Measurements from ENCODE around the gene TMED6. TPM values are rescaled to one million over a fixed set of nuclear protein-coding genes. Genes with fewer than 3 reads are reported as not detected.

The TMED6 gene
- total and polyA plus RNA-seq, 2 of the 8 experiments (the other 6 are each of a cell fraction or from before 2014, with no cell fraction given), result not detected

DNA sequence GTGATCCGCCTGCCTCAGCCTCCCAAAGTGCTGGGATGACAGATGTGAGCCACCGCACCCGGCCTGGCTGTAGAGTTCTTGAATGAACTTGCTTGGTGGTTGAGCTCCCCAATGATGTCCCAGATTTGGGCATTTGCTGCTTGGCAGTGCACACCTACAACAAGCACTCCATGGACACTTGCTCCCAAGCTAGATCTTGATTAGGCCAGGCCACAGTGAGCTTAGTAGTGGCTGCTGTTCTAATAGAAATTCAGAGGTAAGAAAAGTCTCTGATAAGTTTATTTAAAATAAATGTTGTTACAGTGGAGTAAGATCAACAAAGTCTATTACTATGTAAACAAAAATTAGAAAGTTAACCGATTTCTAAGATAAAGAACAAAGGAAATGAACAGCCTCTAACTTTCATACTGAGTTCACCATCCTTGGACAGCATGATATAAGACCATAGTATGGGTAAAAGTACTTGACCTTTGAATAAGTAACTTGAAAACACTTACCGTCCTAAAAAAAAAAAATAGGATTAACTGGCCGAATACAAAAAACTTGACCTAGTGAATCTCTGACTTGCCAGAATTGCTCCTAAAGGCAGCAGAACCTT is 951 bp downstream of the TMED6 start (continued):
- TF ChIP-seq, protein P1, sequence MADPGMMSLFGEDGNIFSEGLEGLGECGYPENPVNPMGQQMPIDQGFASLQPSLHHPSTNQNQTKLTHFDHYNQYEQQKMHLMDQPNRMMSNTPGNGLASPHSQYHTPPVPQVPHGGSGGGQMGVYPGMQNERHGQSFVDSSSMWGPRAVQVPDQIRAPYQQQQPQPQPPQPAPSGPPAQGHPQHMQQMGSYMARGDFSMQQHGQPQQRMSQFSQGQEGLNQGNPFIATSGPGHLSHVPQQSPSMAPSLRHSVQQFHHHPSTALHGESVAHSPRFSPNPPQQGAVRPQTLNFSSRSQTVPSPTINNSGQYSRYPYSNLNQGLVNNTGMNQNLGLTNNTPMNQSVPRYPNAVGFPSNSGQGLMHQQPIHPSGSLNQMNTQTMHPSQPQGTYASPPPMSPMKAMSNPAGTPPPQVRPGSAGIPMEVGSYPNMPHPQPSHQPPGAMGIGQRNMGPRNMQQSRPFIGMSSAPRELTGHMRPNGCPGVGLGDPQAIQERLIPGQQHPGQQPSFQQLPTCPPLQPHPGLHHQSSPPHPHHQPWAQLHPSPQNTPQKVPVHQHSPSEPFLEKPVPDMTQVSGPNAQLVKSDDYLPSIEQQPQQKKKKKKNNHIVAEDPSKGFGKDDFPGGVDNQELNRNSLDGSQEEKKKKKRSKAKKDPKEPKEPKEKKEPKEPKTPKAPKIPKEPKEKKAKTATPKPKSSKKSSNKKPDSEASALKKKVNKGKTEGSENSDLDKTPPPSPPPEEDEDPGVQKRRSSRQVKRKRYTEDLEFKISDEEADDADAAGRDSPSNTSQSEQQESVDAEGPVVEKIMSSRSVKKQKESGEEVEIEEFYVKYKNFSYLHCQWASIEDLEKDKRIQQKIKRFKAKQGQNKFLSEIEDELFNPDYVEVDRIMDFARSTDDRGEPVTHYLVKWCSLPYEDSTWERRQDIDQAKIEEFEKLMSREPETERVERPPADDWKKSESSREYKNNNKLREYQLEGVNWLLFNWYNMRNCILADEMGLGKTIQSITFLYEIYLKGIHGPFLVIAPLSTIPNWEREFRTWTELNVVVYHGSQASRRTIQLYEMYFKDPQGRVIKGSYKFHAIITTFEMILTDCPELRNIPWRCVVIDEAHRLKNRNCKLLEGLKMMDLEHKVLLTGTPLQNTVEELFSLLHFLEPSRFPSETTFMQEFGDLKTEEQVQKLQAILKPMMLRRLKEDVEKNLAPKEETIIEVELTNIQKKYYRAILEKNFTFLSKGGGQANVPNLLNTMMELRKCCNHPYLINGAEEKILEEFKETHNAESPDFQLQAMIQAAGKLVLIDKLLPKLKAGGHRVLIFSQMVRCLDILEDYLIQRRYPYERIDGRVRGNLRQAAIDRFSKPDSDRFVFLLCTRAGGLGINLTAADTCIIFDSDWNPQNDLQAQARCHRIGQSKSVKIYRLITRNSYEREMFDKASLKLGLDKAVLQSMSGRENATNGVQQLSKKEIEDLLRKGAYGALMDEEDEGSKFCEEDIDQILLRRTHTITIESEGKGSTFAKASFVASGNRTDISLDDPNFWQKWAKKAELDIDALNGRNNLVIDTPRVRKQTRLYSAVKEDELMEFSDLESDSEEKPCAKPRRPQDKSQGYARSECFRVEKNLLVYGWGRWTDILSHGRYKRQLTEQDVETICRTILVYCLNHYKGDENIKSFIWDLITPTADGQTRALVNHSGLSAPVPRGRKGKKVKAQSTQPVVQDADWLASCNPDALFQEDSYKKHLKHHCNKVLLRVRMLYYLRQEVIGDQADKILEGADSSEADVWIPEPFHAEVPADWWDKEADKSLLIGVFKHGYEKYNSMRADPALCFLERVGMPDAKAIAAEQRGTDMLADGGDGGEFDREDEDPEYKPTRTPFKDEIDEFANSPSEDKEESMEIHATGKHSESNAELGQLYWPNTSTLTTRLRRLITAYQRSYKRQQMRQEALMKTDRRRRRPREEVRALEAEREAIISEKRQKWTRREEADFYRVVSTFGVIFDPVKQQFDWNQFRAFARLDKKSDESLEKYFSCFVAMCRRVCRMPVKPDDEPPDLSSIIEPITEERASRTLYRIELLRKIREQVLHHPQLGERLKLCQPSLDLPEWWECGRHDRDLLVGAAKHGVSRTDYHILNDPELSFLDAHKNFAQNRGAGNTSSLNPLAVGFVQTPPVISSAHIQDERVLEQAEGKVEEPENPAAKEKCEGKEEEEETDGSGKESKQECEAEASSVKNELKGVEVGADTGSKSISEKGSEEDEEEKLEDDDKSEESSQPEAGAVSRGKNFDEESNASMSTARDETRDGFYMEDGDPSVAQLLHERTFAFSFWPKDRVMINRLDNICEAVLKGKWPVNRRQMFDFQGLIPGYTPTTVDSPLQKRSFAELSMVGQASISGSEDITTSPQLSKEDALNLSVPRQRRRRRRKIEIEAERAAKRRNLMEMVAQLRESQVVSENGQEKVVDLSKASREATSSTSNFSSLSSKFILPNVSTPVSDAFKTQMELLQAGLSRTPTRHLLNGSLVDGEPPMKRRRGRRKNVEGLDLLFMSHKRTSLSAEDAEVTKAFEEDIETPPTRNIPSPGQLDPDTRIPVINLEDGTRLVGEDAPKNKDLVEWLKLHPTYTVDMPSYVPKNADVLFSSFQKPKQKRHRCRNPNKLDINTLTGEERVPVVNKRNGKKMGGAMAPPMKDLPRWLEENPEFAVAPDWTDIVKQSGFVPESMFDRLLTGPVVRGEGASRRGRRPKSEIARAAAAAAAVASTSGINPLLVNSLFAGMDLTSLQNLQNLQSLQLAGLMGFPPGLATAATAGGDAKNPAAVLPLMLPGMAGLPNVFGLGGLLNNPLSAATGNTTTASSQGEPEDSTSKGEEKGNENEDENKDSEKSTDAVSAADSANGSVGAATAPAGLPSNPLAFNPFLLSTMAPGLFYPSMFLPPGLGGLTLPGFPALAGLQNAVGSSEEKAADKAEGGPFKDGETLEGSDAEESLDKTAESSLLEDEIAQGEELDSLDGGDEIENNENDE (IDR thresholded peaks at IDR 0.05; ENCODE audit: insufficient replicate concordance, low read length), result no peak
- TF ChIP-seq TAF7 (optimal IDR thresholded peaks at IDR 0.05; ENCODE audit: borderline replicate concordance, low read depth, low read length) (no peak), CREB1 (IDR thresholded peaks at IDR 0.05) (no peak), CHD1 (IDR thresholded peaks at IDR 0.05; ENCODE audit: low read depth, low read length) (no peak), POLR2A (IDR thresholded peaks at IDR 0.05; ENCODE audit: control extremely low read depth in 1 of 2, low read depth in 2 of 2, low read length in 2 of 2) (no peak), SIRT6 (IDR thresholded peaks at IDR 0.05; ENCODE audit: low read length) (no peak), EGR1 (IDR thresholded peaks at IDR 0.05; ENCODE audit: borderline replicate concordance, low read depth, low read length) (no peak), PHF8 (conservative IDR thresholded peaks at IDR 0.05; ENCODE audit: low read depth, low read length) (no peak), BRCA1 (IDR thresholded peaks at IDR 0.05; ENCODE audit: low read depth, low read length) (no peak)
